H1 (cell line): ENCODE data around the gene ST6GALNAC3. TPM values are rescaled to one million over a fixed set of nuclear protein-coding genes. Genes with fewer than 3 reads are reported as not detected.

Experiments
- polyA plus RNA-seq, 7 experiments: library from polyadenylated mRNA; depleted of rRNA in 3 of 7; stranded (reverse) in 5 of 7; unstranded in 2 of 7; fragments of >200 nt in 5 of 7; fragments of 200-250 nt in 2 of 7; gene quantifications; 1 replicate in 5 of 7; 2 replicates in 1 of 7; 4 replicates in 1 of 7; pipeline versions ENCODE4 v1.2.1 to v1.2.3, GENCODE V29; 2011 to 2013; ENCODE audit warnings: missing spikeins in 2 of 7, mixed read lengths in 2 of 7
- total RNA-seq: library from RNA; stranded (reverse); fragmentation: NEBNext Ultra II Directional; extraction: Animal tissue kit (Norgen Biotek cat#: 25700); gene quantifications from 2 replicates; pipeline ENCODE4 v1.2.1, GENCODE V29; 2021

ST6GALNAC3 gene
- total and polyA plus RNA-seq, 2 of the 8 experiments (the other 6 are each of a cell fraction or from before 2014, with no cell fraction given) = 4.9 to 19.0 TPM

Other genes starting within 250 kb of the ST6GALNAC3 start
- gene ASB17, start 142.3 kb upstream of the ST6GALNAC3 start, total RNA-seq = not detected in 2 replicates
- not detected in 2 replicates for gene ASB17, start 142.3 kb upstream of the ST6GALNAC3 start, polyA plus RNA-seq (2011; rRNA removed)